H1 (cell line): ENCODE results near the gene NR2C2. TPM values are rescaled to one million over a fixed set of nuclear protein-coding genes. Genes with fewer than 3 reads are reported as not detected.

Experiments used
- CTCF ChIA-PET: fragments of 300-600 bp; sonication (Branson Sonifier 250); formaldehyde crosslinking; loops from one replicate; lab custom pipeline; 2021; ENCODE audit not compliant: partially characterized antibody; lab: Charles Lee
- POLR2A ChIA-PET: fragments of 300-600 bp; sonication (Branson Sonifier 250); formaldehyde crosslinking; loops from one replicate; lab custom pipeline; 2021; ENCODE audit warnings: inconsistent platforms; ENCODE audit not compliant: partially characterized antibody; lab: Charles Lee
- DNase-seq, 2 experiments: peaks; one replicate each; pipeline versions ENCODE4 v3.0.0 to v3.0.0-alpha.2; 2010 to 2022; ENCODE audit warnings: low spot score in 2 of 2, low read depth in 1 of 2, mixed read lengths in 1 of 2
- FAIRE-seq: peaks from 2 replicates; lab custom pipeline; 2011; peaks lifted over from hg19 to GRCh38; lab: Jason Lieb, UNC
- H2AFZ ChIP-seq: 2 replicates; pipeline ENCODE4 v1.8.1; 2012; ENCODE audit warnings: low read length, inconsistent platforms
- H2AK5ac ChIP-seq: 2 replicates; pipeline ENCODE4 v1.6.1; 2013; ENCODE audit warnings: low read depth, low read length
- H2BK120ac ChIP-seq: replicated peaks from 2 replicates; pipeline ENCODE3; 2013; ENCODE audit warnings: low read depth, low read length, inconsistent platforms
- H2BK12ac ChIP-seq: 2 replicates; pipeline ENCODE4 v1.6.1; 2013; ENCODE audit warnings: low read depth, low read length
- H2BK15ac ChIP-seq: 2 replicates; pipeline ENCODE4 v1.6.1; 2013; ENCODE audit warnings: low read length
- H2BK20ac ChIP-seq: 2 replicates; pipeline ENCODE4 v1.6.1; 2013; ENCODE audit warnings: low read length
- H2BK5ac ChIP-seq: 2 replicates; pipeline ENCODE4 v1.6.1; 2013; ENCODE audit warnings: low read depth, low read length
- H3K14ac ChIP-seq: 2 replicates; pipeline ENCODE4 v1.6.1; 2013; ENCODE audit warnings: inconsistent platforms; ENCODE audit not compliant: insufficient read length
- H3K18ac ChIP-seq: 2 replicates; pipeline ENCODE4 v1.6.1; 2013; ENCODE audit warnings: low read length; ENCODE audit errors: extremely low read depth
- H3K23ac ChIP-seq: 2 replicates; pipeline ENCODE4 v1.6.1; 2013; ENCODE audit warnings: inconsistent platforms; ENCODE audit not compliant: insufficient read length
- H3K23me2 ChIP-seq: 2 replicates; pipeline ENCODE4 v1.6.1; 2013; ENCODE audit warnings: low read depth, low read length
- H3K27ac ChIP-seq: 2 replicates; pipeline ENCODE4 v1.6.1; 2011; ENCODE audit warnings: low read depth, low read length, inconsistent platforms
- H3K27me3 ChIP-seq, 4 experiments: replicated peaks in 1 of 4; 1 replicate in 1 of 4; 2 replicates in 3 of 4; pipeline versions ENCODE4 v1.6.1 to v1.8.1; 2011 to 2013; ENCODE audit warnings: low read length in 3 of 4, mild to moderate bottlenecking in 3 of 4, inconsistent platforms in 2 of 4, mixed read lengths in 2 of 4, moderate library complexity in 1 of 4; ENCODE audit not compliant: control insufficient read depth in 3 of 4, insufficient read depth in 3 of 4; ENCODE audit errors: extremely low read depth in 1 of 4
- H3K36me3 ChIP-seq, 4 experiments: 2 replicates each; pipeline versions ENCODE4 v1.6.1 to v1.8.1; 2011 to 2013; ENCODE audit warnings: mild to moderate bottlenecking in 4 of 4, low read length in 3 of 4, moderate library complexity in 2 of 4, control low read depth in 1 of 4, inconsistent platforms in 1 of 4; ENCODE audit not compliant: insufficient read depth in 4 of 4, control insufficient read depth in 2 of 4
- H3K4ac ChIP-seq: replicated peaks from 2 replicates; pipeline ENCODE3; 2013; ENCODE audit warnings: low read length, low read depth, mixed read lengths, inconsistent platforms; ENCODE audit not compliant: insufficient read length
- H3K4me1 ChIP-seq, 4 experiments: replicated peaks in 1 of 4; 1 replicate in 1 of 4; 2 replicates in 3 of 4; pipeline versions ENCODE4 v1.6.1 to v1.8.1; 2011 to 2013; ENCODE audit warnings: low read length in 3 of 4, inconsistent platforms in 2 of 4, mixed read lengths in 1 of 4; ENCODE audit not compliant: insufficient read depth in 4 of 4, control insufficient read depth in 3 of 4
- H3K4me2 ChIP-seq, 2 experiments: 2 replicates each; pipeline versions ENCODE4 v1.6.1 to v1.8.1; 2011 to 2013; ENCODE audit warnings: low read depth in 2 of 2, low read length in 2 of 2, control low read depth in 1 of 2, inconsistent platforms in 1 of 2, mild to moderate bottlenecking in 1 of 2; ENCODE audit not compliant: insufficient read depth in 1 of 2
- H3K4me3 ChIP-seq, 4 experiments: fragments of 200-600, 300-600 bp in 1 of 4; sonication (generic), shearing (Covaris generic), sonication (Bioruptor Twin) in 1 of 4; 2 replicates each; pipeline versions ENCODE4 v1.5.1 to v1.8.1; 2011 to 2016; ENCODE audit warnings: low read length in 4 of 4, low read depth in 3 of 4, control low read depth in 2 of 4, inconsistent platforms in 2 of 4, mild to moderate bottlenecking in 2 of 4, mixed read lengths in 1 of 4, moderate library complexity in 1 of 4; ENCODE audit not compliant: insufficient read depth in 2 of 4; ENCODE audit errors: extremely low read depth in 1 of 4
- H3K56ac ChIP-seq: replicated peaks from 2 replicates; pipeline ENCODE3; 2013; ENCODE audit warnings: low read depth, mild to moderate bottlenecking, mixed read lengths, low read length, inconsistent platforms; ENCODE audit not compliant: insufficient read length
- H3K79me1 ChIP-seq: 2 replicates; pipeline ENCODE4 v1.6.1; 2013; ENCODE audit warnings: low read depth, low read length, control low read depth
- H3K79me2 ChIP-seq, 2 experiments: 2 replicates each; pipeline versions ENCODE4 v1.6.1 to v1.8.1; 2012 to 2013; ENCODE audit warnings: low read length in 2 of 2, mild to moderate bottlenecking in 2 of 2, inconsistent platforms in 1 of 2; ENCODE audit not compliant: insufficient read depth in 2 of 2, control insufficient read depth in 1 of 2
- H3K9ac ChIP-seq, 4 experiments: replicated peaks in 1 of 4; 1 replicate in 1 of 4; 2 replicates in 3 of 4; pipeline versions ENCODE4 v1.6.1 to v1.8.1; 2011 to 2013; ENCODE audit warnings: low read depth in 3 of 4, low read length in 3 of 4, control low read depth in 2 of 4, mild to moderate bottlenecking in 2 of 4, moderate library complexity in 2 of 4, inconsistent platforms in 1 of 4; ENCODE audit errors: extremely low read depth in 1 of 4
- H3K9me3 ChIP-seq, 2 experiments: 2 replicates each; pipeline versions ENCODE4 v1.6.1 to v1.8.1; 2012 to 2013; ENCODE audit warnings: mild to moderate bottlenecking in 2 of 2, moderate library complexity in 2 of 2, control low read depth in 1 of 2, inconsistent platforms in 1 of 2, low read depth in 1 of 2, low read length in 1 of 2, mixed read lengths in 1 of 2; ENCODE audit not compliant: insufficient read depth in 2 of 2
- H4K20me1 ChIP-seq, 2 experiments: replicated peaks in 1 of 2; 2 replicates each; pipeline versions ENCODE3 to v1.8.1; 2011 to 2013; ENCODE audit warnings: inconsistent platforms in 2 of 2, low read length in 2 of 2, mild to moderate bottlenecking in 1 of 2; ENCODE audit not compliant: insufficient read depth in 2 of 2, control insufficient read depth in 1 of 2
- H4K5ac ChIP-seq: 2 replicates; pipeline ENCODE4 v1.6.1; 2013; ENCODE audit warnings: low read length, low read depth, mixed read lengths, inconsistent platforms; ENCODE audit not compliant: insufficient read length
- H4K8ac ChIP-seq: 2 replicates; pipeline ENCODE4 v1.8.0; 2013; ENCODE audit warnings: mild to moderate bottlenecking, moderate library complexity, low read length, inconsistent platforms; ENCODE audit not compliant: insufficient read depth; ENCODE audit errors: extremely low read depth
- H4K91ac ChIP-seq: replicated peaks from 2 replicates; pipeline ENCODE3; 2013; ENCODE audit warnings: low read length, mixed read lengths, inconsistent platforms; ENCODE audit not compliant: insufficient read length
- ATF3 ChIP-seq: IDR thresholded peaks from 2 replicates; pipeline ENCODE4 v1.6.1; 2011; ENCODE audit warnings: low read depth, mild to moderate bottlenecking, low read length; ENCODE audit not compliant: insufficient read depth
- CTBP2 ChIP-seq: IDR thresholded peaks from 2 replicates; pipeline ENCODE4 v1.7.0; 2011; ENCODE audit warnings: borderline replicate concordance, mild to moderate bottlenecking, moderate library complexity, mixed read lengths, low read length; ENCODE audit not compliant: insufficient read depth, insufficient read length
- RBBP5 ChIP-seq: IDR thresholded peaks from 2 replicates; pipeline ENCODE4 v1.7.1; 2012; ENCODE audit warnings: low read depth, mild to moderate bottlenecking, inconsistent platforms, low read length, moderate library complexity, borderline replicate concordance
- SP4 ChIP-seq: IDR thresholded peaks from 2 replicates; pipeline ENCODE4 v1.6.1; 2012; ENCODE audit warnings: low read length, inconsistent platforms
- WGBS, 2 experiments: shearing (Covaris generic) in 1 of 2; methylation state at CpG; one replicate each; pipeline versions ENCODE4 v1.1.6 to v1.1.7; 2013 to 2015; ENCODE audit warnings: low lambda C conversion rate in 2 of 2, mixed read lengths in 2 of 2, inconsistent platforms in 1 of 2, low coverage in 1 of 2, missing lambda C conversion rate in 1 of 2; ENCODE audit not compliant: insufficient replicate concordance in 2 of 2, insufficient coverage in 1 of 2, insufficient read length in 1 of 2; ENCODE audit errors: extremely low coverage in 1 of 2, missing lambda C conversion rate in 1 of 2; 5-methylcytosine and 5-hydroxymethylcytosine counted together
- polyA plus RNA-seq, 7 experiments: library from polyadenylated mRNA; depleted of rRNA in 3 of 7; stranded (reverse) in 5 of 7; unstranded in 2 of 7; fragments of >200 nt in 5 of 7; fragments of 200-250 nt in 2 of 7; gene quantifications; 1 replicate in 5 of 7; 2 replicates in 1 of 7; 4 replicates in 1 of 7; pipeline versions ENCODE4 v1.2.1 to v1.2.3, GENCODE V29; 2011 to 2013; ENCODE audit warnings: missing spikeins in 2 of 7, mixed read lengths in 2 of 7
- total RNA-seq: library from RNA; stranded (reverse); fragmentation: NEBNext Ultra II Directional; extraction: Animal tissue kit (Norgen Biotek cat#: 25700); gene quantifications from 2 replicates; pipeline ENCODE4 v1.2.1, GENCODE V29; 2021

Gene NR2C2
- total and polyA plus RNA-seq, 2 of the 8 experiments (the other 6 are each of a cell fraction or from before 2014, with no cell fraction given): 16.6 to 44.4 TPM

GRCh38 chr3:14929310-14930074 lies 17.9 kb upstream of the NR2C2 start:
- H3K4me1 ChIP-seq: no peaks in the 10 kb centered on the region
- no peak overlapping the region for H2BK120ac ChIP-seq
- H2AK5ac ChIP-seq: no peak overlapping the region
- no peak overlapping the region for H3K4me2 ChIP-seq
- no peak overlapping the region for H2BK5ac ChIP-seq
- H3K79me2 ChIP-seq: no peaks in the 10 kb centered on the region
- no peak overlapping the region for H3K14ac ChIP-seq
- H2BK20ac ChIP-seq: no peak overlapping the region
- no peaks in the 10 kb centered on the region for H3K9me3 ChIP-seq
- no peaks in the 10 kb centered on the region for H3K79me1 ChIP-seq
- TF ChIP-seq SP4 (no peak), RBBP5 (no peak), CTBP2 (no peak), ATF3 (no peak)
- DNase-seq (no peak), FAIRE-seq (no peak)
- no peaks in the 10 kb centered on the region for H3K36me3 ChIP-seq
- no peak overlapping the region for H4K5ac ChIP-seq
- no peak overlapping the region for H3K9ac ChIP-seq
- no peak overlapping the region for H2BK12ac ChIP-seq
- ChIA-PET POLR2A (no interaction called here), CTCF (no interaction called here)
- no peak overlapping the region for H2AFZ ChIP-seq
- no peak overlapping the region for H3K4me3 ChIP-seq
- no peak overlapping the region for H4K91ac ChIP-seq
- no peak overlapping the region for H3K4ac ChIP-seq
- no peak overlapping the region for H3K23ac ChIP-seq
- H3K56ac ChIP-seq: no peak overlapping the region
- no peak overlapping the region for H3K27ac ChIP-seq
- H4K20me1 ChIP-seq: no peaks in the 10 kb centered on the region
- no peaks in the 10 kb centered on the region for H3K27me3 ChIP-seq
- H4K8ac ChIP-seq: no peak overlapping the region
- no peaks in the 10 kb centered on the region for H3K23me2 ChIP-seq
- no peak overlapping the region for H3K18ac ChIP-seq
- 88% methylated on average over 2 of the region's 2 CpGs; no CpG with 5 or more reads in 1 of the 2 experiments for WGBS, 2 experiments
- no peak overlapping the region for H2BK15ac ChIP-seq
